ENCODE data around the gene HIP1.

HIP1 gene

GRCh38 chr7:75647709-75648438 lies 90.9 kb downstream of the HIP1 start:
- H3K27ac ChIP-seq: no peak overlapping the region
- no peak for TF ChIP-seq ZFX (IDR thresholded peaks at IDR 0.05; ENCODE audit: borderline replicate concordance)
- TF ChIP-seq, protein P1, sequence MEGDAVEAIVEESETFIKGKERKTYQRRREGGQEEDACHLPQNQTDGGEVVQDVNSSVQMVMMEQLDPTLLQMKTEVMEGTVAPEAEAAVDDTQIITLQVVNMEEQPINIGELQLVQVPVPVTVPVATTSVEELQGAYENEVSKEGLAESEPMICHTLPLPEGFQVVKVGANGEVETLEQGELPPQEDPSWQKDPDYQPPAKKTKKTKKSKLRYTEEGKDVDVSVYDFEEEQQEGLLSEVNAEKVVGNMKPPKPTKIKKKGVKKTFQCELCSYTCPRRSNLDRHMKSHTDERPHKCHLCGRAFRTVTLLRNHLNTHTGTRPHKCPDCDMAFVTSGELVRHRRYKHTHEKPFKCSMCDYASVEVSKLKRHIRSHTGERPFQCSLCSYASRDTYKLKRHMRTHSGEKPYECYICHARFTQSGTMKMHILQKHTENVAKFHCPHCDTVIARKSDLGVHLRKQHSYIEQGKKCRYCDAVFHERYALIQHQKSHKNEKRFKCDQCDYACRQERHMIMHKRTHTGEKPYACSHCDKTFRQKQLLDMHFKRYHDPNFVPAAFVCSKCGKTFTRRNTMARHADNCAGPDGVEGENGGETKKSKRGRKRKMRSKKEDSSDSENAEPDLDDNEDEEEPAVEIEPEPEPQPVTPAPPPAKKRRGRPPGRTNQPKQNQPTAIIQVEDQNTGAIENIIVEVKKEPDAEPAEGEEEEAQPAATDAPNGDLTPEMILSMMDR (IDR thresholded peaks at IDR 0.05): no peak

DNA sequence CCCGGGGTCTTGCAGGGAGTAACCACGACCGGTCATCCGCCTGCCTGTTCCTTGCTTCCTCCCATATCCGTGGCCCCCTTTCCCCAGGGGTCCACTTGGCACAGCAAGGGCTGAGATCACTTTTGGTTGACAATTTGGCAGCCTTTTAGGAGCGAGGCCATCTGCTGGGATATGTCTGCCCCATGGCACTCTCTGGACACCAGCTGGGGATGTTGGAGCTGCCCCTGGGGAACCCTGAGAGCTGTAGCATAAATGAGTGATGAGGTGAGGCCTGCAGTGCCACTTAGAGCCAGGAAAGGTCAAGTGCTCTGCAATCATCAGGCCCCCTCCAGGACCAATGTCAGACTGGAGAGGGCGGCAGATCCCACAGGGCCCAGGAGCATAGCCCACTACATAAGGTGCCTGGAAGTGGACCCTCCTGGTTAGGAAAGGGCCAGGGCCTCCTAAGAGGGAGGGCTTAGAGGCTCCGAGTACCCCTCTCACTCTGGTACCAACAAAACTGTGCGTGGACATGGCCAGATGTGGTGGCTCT lies 92.1 kb downstream of the HIP1 start:
- TF ChIP-seq, protein P1 (IDR thresholded peaks at IDR 0.05): no peak
- TF ChIP-seq ZFX (IDR thresholded peaks at IDR 0.05; ENCODE audit: borderline replicate concordance): no peak
- no peak overlapping the region for H3K27ac ChIP-seq

GRCh38 chr7:75645570-75645969 lies 93.2 kb downstream of the HIP1 start:
- TF ChIP-seq ZFX (IDR thresholded peaks at IDR 0.05; ENCODE audit: borderline replicate concordance): no peak
- TF ChIP-seq, protein P1 (IDR thresholded peaks at IDR 0.05): no peak
- H3K27ac ChIP-seq: no peak overlapping the region

DNA sequence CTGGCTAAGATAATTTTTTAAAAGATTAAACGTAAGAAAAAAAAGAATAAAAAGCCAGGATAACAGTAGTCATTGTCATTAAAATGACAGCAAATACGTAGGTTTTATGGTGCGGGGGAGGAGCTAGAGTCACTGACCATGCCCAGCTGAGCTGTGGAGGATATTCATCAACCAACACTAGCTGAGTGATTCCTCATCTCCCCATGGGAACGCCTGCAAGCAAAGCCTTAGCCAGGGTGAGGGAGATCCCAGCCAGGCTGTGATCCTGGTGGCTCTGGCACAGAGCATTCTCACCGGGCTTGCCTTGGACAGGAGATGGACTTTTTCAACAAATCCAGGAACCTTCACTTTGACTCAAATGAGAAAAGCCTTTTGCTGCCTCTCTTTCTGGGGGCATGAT lies 94.2 kb downstream of the HIP1 start:
- H3K27ac ChIP-seq: no peak overlapping the region
- no peak for TF ChIP-seq ZFX (IDR thresholded peaks at IDR 0.05; ENCODE audit: borderline replicate concordance)
- TF ChIP-seq, protein P1 (IDR thresholded peaks at IDR 0.05): no peak

DNA sequence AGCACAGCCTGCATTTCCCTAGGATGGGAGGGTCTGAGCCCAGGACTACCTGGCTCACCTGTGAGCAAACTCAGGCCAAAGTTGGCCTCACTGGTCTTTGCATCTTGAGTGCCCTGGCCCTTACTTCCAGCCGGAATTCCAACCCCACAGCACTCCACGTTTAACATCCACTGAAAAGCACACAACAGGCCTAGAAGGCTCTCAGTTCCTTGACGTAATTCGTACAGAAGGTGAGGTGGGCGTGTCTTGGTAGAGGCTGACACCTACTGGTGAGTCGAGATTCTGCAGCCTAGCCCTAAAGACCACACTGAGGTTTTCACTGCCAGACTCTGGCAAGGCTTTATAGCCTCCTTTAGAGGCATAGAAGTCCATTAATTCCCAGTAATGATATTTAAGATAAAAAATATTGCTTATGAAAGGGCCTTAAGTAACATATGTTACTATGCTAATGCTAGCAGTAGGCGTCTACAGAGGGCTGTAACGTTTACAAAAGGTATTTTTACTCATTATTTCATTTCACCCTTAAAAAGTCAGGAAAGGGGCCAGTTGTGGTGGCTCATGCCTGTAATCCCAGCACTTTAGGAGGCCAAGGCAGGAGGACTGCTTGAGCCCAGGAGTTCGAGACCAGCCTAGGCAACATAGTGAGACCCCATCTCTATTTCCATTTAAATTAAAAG lies 95.8 kb downstream of the HIP1 start:
- no peak overlapping the region for H3K27ac ChIP-seq
- TF ChIP-seq ZFX (IDR thresholded peaks at IDR 0.05; ENCODE audit: borderline replicate concordance): no peak
- TF ChIP-seq, protein P1 (IDR thresholded peaks at IDR 0.05): peak; percentile 84

GRCh38 chr7:75640201-75640600 lies 98.5 kb downstream of the HIP1 start:
- TF ChIP-seq, protein P1 (IDR thresholded peaks at IDR 0.05): no peak
- TF ChIP-seq ZFX (IDR thresholded peaks at IDR 0.05; ENCODE audit: borderline replicate concordance): no peak
- peak overlapping the region; percentile 67; the same call in 1 of the 2 replicates for H3K27ac ChIP-seq

GRCh38 chr7:75639886-75640190 lies 98.9 kb downstream of the HIP1 start:
- H3K27ac ChIP-seq: peak overlapping the region; percentile 67
- TF ChIP-seq ZFX (IDR thresholded peaks at IDR 0.05; ENCODE audit: borderline replicate concordance): no peak
- TF ChIP-seq, protein P1 (IDR thresholded peaks at IDR 0.05): no peak
